Gastrocnemius medialis (tissue), 4 donors: Measurements from ENCODE around the gene RNF214. TPM values are rescaled to one million over a fixed set of nuclear protein-coding genes. Genes with fewer than 3 reads are reported as not detected.

Source experiments
- ATAC-seq, 2 donors: fragments of 150-250 bp; one replicate each; pipeline ENCODE4 v1.9.1; 2016
- DNase-seq, 2 donors: peaks; one replicate each; pipeline ENCODE4 v3.0.0-alpha.2; 2019
- H3K27ac ChIP-seq, 4 donors: fragments of 200-600 bp; sonication (generic); 1 replicate in 1 of 4; 2 replicates in 3 of 4; pipeline ENCODE4 v1.5.1; 2016 to 2018; ENCODE audit warnings: mild to moderate bottlenecking in 2 of 4, moderate library complexity in 1 of 4
- H3K27me3 ChIP-seq, 3 donors: fragments of 200-600 bp; sonication (generic) in 2 of 3; 1 replicate in 1 of 3; 2 replicates in 2 of 3; pipeline versions ENCODE4 v1.5.1 to v1.6.0; 2016 to 2019; ENCODE audit warnings: mild to moderate bottlenecking in 1 of 3, moderate library complexity in 1 of 3
- H3K36me3 ChIP-seq, 2 donors: fragments of 200-600 bp; sonication (generic) in 1 of 2; one replicate each; pipeline ENCODE4 v1.5.1; 2017 to 2018
- H3K4me1 ChIP-seq, 2 donors: fragments of 200-600 bp; sonication (generic) in 1 of 2; one replicate each; pipeline ENCODE4 v1.5.1; 2016 to 2017; ENCODE audit warnings: mild to moderate bottlenecking in 2 of 2
- H3K4me3 ChIP-seq, 4 donors: fragments of 200-600 bp; sonication (generic) in 3 of 4; 1 replicate in 1 of 4; 2 replicates in 3 of 4; pipeline ENCODE4 v1.5.1; 2016 to 2019; ENCODE audit warnings: mild to moderate bottlenecking in 2 of 4
- H3K9me3 ChIP-seq, 3 donors: fragments of 200-600 bp; sonication (generic) in 2 of 3; 1 replicate in 1 of 3; 2 replicates in 2 of 3; pipeline ENCODE4 v1.5.1; 2016 to 2019
- POLR2A ChIP-seq, 2 donors: fragments of 450-650 bp; IDR thresholded peaks; one replicate each; pipeline ENCODE4 v1.6.1; 2017; ENCODE audit warnings: antibody characterized with exemption in 2 of 2, mild to moderate bottlenecking in 2 of 2, moderate library complexity in 2 of 2
- in situ Hi-C, 4 donors: fragments of 200-750 bp; cut with MboI; loops; one replicate each; pipeline versions ENCODE4 v1.15.0 to v1.8.0; 2017; ENCODE audit warnings: low sequenced_read_pairs in 4 of 4
- intact Hi-C: fragments of 100-400 bp; cut with DNase I; formaldehyde crosslinking; loops from one replicate; pipeline ENCODE4 v1.15.1; 2023; ENCODE audit warnings: low total_unique reads
- total RNA-seq, 4 donors: library from RNA; depleted of rRNA; stranded (reverse); fragments of >200 nt; gene quantifications; one replicate each; pipeline versions ENCODE4 v1.1.0 to v1.2.3, GENCODE V29; 2016
- TF ChIP-seq, protein P1 (sequence below), 5 experiments: fragments of 450-650 bp in 3 of 5; fragments of 200-600 bp in 2 of 5; sonication (generic) in 2 of 5; IDR thresholded peaks in 4 of 5; conservative IDR thresholded peaks in 1 of 5; 1 replicate in 4 of 5; 2 replicates in 1 of 5; pipeline ENCODE4 v1.5.1; 2016 to 2019; ENCODE audit warnings: antibody characterized with exemption in 5 of 5, mild to moderate bottlenecking in 3 of 5, moderate library complexity in 3 of 5

The RNF214 gene
- total RNA-seq, 4 donors from 2014 or later, result 17.1 to 22.7 (median 19.9) TPM

DNA sequence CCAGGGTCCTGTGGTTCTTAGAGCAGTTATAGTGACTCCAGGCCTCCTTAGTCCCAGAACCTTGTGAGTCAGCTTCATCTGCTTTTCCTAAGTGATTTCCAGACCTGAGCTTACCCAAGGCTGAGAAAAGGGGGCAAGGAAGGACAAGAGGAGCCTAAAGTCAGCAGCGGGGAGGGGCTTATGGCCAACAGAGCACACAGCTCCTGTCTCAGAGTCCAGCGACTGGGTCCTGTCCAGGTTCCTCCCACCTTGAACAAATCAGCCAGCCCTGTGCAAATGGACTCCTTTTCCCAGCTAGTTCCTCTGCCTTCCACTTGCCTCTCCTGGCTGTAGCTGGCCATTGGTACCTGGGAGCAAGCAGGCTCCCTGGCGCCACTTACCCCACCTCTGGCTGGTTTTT, 72.7 kb downstream of the RNF214 start:
- in situ Hi-C loops, result no loop called here
- no peak overlapping the region for H3K27ac ChIP-seq
- intact Hi-C loops, result no loop called here
- no peaks in the 10 kb centered on the region for H3K36me3 ChIP-seq
- no peak for TF ChIP-seq POLR2A (IDR thresholded peaks at IDR 0.05)
- TF ChIP-seq, protein P1, sequence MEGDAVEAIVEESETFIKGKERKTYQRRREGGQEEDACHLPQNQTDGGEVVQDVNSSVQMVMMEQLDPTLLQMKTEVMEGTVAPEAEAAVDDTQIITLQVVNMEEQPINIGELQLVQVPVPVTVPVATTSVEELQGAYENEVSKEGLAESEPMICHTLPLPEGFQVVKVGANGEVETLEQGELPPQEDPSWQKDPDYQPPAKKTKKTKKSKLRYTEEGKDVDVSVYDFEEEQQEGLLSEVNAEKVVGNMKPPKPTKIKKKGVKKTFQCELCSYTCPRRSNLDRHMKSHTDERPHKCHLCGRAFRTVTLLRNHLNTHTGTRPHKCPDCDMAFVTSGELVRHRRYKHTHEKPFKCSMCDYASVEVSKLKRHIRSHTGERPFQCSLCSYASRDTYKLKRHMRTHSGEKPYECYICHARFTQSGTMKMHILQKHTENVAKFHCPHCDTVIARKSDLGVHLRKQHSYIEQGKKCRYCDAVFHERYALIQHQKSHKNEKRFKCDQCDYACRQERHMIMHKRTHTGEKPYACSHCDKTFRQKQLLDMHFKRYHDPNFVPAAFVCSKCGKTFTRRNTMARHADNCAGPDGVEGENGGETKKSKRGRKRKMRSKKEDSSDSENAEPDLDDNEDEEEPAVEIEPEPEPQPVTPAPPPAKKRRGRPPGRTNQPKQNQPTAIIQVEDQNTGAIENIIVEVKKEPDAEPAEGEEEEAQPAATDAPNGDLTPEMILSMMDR (IDR thresholded peaks at IDR 0.05 in 4 of 5, conservative IDR thresholded peaks at IDR 0.05 in 1 of 5), result no peak
- no peaks in the 10 kb centered on the region for H3K9me3 ChIP-seq
- H3K27me3 ChIP-seq, result no peaks in the 10 kb centered on the region
- DNase-seq, result no peak
- ATAC-seq, result no peak
- H3K4me1 ChIP-seq, result no peaks in the 10 kb centered on the region
- H3K4me3 ChIP-seq, result no peak overlapping the region

- ATAC-seq, result no peak
- Histone ChIP-seq H3K4me1 (peaks cover 0 to 6% of the 10 kb centered on the region in 2 donors), H3K27ac (no peak overlapping the region), H3K36me3 (no peaks in the 10 kb centered on the region), H3K4me3 (no peak overlapping the region), H3K27me3 (no peaks in the 10 kb centered on the region), H3K9me3 (no peaks in the 10 kb centered on the region)
- DNase-seq, result no peak
- TF ChIP-seq, protein P1 (IDR thresholded peaks at IDR 0.05 in 4 of 5, conservative IDR thresholded peaks at IDR 0.05 in 1 of 5), result no peak
- TF ChIP-seq POLR2A (IDR thresholded peaks at IDR 0.05), result no peak
- in situ Hi-C loops (no loop called here), intact Hi-C loops (no loop called here)
These were observed 76.8 kb downstream of the RNF214 start for GRCh38 chr11:117309310-117309709.

- intact Hi-C loops (no loop called here), in situ Hi-C loops (loop anchor here in 1 of 4 donors (10.0 kb wide), 1 partner anchor 68 kb away; no protein-coding TSS in a partner anchor)
- H3K9me3 ChIP-seq, result no peaks in the 10 kb centered on the region
- DNase-seq, result no peak
- H3K27ac ChIP-seq, result no peak overlapping the region
- no peak for ATAC-seq
- no peak overlapping the region for H3K4me3 ChIP-seq
- no peak for TF ChIP-seq POLR2A (IDR thresholded peaks at IDR 0.05)
- TF ChIP-seq, protein P1 (IDR thresholded peaks at IDR 0.05 in 4 of 5, conservative IDR thresholded peaks at IDR 0.05 in 1 of 5), result no peak
- H3K27me3 ChIP-seq, result no peaks in the 10 kb centered on the region
- no peaks in the 10 kb centered on the region for H3K36me3 ChIP-seq
- peaks cover 16 to 22% of the 10 kb centered on the region in 2 donors for H3K4me1 ChIP-seq
These were observed 80.6 kb downstream of the RNF214 start for GRCh38 chr11:117313091-117313490.

DNA sequence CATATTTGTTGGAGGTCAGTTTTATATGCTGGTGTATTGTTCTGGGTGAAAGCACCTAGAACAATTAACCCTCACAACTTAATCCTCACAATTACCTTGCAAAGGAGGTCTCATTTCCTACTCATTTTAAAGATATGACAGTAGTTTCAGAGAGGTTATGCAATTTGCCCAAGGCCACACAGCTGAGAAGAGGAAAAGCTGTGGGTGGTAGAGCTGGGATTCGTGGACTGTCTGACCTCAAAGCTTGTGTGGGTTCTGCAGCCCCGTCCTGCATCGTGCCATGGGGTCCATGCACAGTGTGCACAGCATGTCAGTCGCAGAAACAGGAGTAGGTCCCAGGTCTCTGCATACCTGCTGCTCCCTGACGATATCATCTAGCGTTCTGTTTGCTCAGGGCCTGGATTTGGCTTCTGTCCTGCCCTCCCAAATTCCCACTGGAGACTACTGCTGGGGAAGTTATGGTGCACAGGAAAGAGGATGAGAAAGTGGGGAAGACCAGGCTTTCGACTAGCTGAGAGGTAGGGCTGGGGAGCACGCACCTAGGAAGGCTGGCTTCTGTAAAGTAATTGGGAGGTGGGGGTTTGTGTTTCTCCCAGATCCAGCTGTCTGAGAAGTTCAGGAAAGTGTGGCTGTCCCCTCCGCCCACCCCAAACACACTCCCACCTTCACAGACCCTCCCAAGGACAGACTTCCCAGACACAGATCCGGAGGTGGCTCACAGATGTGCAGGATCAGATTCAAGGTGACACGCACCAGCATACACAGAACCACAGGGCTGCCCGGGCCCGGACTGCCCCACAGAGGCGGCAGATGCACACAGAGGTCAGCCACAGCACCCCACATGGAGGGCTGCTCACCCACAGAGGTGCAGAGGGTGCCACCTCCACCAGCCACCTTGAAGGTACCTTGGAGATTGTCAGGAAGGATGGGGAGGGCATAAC, 81.6 kb downstream of the RNF214 start:
- no peaks in the 10 kb centered on the region for H3K27me3 ChIP-seq
- no peak overlapping the region for H3K27ac ChIP-seq
- DNase-seq (no peak), ATAC-seq (no peak)
- H3K9me3 ChIP-seq, result no peaks in the 10 kb centered on the region
- intact Hi-C loops (no loop called here), in situ Hi-C loops (loop anchor here in 1 of 4 donors (10.0 kb wide), 1 partner anchor 69 kb away; no protein-coding TSS in a partner anchor)
- TF ChIP-seq, protein P1 (IDR thresholded peaks at IDR 0.05 in 4 of 5, conservative IDR thresholded peaks at IDR 0.05 in 1 of 5), result no peak
- TF ChIP-seq POLR2A (IDR thresholded peaks at IDR 0.05), result no peak
- H3K4me1 ChIP-seq, result peaks cover 16 to 22% of the 10 kb centered on the region in 2 donors
- H3K36me3 ChIP-seq, result no peaks in the 10 kb centered on the region
- H3K4me3 ChIP-seq, result peak overlapping the region in 2 of 4 donors; percentile 76 to 80
